GM19328 (cell line): ENCODE data around the gene FMR1.

ENCODE experiments used
- ATAC-seq: cut with Tn5 transposase; IDR thresholded peaks from one replicate; pipeline ENCODE4 v1.9.1; 2021; ENCODE audit warnings: mild to moderate bottlenecking, moderate library complexity; ENCODE audit not compliant: unreplicated experiment

Gene FMR1

DNA sequence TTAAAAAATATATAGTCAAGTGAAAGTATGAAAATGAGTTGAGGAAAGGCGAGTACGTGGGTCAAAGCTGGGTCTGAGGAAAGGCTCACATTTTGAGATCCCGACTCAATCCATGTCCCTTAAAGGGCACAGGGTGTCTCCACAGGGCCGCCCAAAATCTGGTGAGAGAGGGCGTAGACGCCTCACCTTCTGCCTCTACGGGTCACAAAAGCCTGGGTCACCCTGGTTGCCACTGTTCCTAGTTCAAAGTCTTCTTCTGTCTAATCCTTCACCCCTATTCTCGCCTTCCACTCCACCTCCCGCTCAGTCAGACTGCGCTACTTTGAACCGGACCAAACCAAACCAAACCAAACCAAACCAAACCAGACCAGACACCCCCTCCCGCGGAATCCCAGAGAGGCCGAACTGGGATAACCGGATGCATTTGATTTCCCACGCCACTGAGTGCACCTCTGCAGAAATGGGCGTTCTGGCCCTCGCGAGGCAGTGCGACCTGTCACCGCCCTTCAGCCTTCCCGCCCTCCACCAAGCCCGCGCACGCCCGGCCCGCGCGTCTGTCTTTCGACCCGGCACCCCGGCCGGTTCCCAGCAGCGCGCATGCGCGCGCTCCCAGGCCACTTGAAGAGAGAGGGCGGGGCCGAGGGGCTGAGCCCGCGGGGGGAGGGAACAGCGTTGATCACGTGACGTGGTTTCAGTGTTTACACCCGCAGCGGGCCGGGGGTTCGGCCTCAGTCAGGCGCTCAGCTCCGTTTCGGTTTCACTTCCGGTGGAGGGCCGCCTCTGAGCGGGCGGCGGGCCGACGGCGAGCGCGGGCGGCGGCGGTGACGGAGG lies at the start of gene FMR1:
FMR1 (plus strand) TSS at position 728 of the 831 bp plus-strand sequence. CDS start 261 bp downstream, outside the sequence.
- peak; percentile 79 for ATAC-seq

DNA sequence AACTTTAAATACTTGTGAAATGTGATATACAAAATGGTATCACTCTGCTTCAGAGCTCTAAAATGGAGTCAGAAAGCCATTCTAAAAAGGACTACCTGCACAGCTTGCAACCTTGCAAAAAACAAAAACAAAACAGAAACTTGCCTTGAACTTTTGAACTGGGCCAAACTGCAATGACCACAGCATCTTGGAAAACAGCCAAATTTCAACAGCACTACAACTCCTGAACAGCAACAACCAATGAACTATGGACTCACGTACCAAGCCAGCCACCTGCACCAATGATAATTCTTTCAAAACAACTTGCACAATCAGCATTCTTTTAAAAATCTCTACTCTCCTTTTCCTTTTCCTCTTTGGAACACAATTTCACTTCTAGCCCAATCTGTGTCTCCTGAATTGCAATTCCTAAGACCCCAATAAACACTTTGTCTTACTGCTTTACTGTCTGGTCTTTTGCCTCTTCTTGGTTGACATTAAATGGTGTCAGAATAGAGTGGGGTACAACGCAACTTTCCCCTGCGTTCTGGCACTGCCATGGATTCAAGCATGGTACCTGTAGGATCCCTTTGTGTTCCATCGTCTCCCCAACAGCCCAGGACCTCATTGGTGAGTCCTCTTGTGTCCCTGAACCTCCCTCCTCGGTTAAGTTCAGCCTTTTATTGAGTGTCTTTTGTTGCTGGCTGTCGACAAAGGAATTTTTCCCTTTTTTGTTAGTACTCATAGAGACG lies 35.7 kb upstream of the FMR1 start:
- peak; percentile 96 for ATAC-seq

- no peak for ATAC-seq
These were observed 34.7 kb upstream of the FMR1 start for GRCh38 chrX:147876849-147877646.

DNA sequence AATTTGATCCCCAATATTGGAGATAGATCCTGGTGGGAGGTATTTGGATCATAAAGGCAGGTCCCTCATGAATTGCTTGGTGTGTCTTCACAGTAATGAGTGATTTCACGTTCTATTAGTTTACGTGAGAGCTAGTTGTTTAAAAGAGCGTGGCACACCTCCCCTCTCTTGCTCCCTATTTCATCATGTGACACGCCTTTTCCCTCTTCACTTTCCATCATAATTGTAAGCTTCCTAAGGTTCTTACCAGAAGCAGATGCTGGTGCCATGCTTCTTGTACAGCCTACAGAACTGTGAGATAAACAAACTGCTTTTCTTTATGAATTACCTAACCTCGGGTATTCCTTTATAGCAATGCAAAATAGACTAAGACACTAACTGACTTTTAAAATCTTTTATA lies 34.0 kb upstream of the FMR1 start:
- ATAC-seq: no peak

DNA sequence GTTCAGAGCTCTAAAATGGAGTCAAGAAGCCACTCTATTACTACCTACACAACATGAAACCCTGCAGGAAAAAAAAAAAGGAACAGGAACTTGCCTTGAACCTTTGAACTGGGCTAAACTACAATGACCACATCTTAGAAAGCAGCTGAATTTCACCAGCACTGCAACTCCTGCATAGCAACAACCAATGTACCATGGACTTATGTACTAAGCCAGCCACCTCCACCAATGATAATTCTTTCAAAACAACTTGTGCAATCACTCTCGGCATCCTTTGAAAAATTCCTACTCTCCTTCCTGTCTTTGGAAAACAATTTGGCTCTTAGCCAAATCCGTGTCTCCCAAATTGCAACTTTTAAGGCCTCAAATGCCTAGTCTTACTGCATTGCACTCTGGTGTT lies 26.8 kb upstream of the FMR1 start:
- ATAC-seq: no peak

DNA sequence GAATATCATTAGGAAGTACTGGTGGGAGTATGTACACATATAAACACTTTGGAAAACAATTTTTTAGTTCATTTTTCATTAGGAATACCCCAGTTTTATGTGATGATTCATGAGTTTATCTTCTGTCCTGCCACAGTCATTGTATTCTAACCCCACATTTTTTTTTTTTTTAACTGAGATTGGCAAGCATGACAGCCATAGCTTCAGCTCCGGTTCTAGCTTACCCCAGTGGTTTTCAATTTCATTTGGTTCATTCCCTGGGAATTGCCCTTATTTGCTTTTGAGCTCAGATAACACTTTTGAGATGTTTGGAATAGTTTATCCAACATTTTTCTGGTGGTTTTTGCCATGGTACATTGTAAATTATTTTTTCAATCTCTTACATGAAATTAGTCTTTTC lies 21.0 kb upstream of the FMR1 start:
- no peak for ATAC-seq

DNA sequence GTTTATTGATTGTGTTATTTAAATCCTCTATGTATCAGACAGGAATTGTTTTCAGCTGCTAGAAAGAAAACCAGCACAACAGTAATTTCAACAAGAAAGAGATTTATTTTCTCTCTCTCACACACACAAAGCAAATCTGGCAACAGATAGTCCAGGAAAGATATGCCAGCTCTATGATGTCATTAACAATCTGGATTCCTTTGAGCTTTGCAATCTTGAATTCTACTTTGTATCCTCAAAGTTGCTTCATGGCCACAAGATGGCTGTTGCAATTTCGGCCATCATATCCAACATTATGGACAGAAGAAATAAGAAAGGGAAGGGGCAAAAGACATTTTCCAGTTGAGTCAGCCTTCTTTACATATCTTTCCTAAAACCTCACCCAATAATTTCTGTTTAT lies 19.8 kb upstream of the FMR1 start:
- no peak for ATAC-seq

DNA sequence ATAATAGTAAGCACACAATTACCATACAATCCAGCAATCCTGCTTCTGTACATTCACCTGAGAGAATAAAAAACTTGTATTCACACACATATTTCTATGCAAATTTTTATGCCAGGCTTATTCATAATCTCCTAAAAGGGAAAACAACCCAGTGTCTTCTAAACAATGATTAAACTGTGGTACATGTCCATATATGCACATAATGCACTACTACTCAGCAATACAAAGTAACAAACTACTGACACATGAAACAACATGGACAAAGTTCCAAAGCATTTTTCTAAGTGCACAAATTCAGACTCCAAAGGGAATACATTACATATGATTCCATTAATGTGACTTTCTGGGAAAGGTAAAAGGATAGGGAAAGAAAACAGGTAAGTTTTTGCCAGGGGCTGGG lies 18.0 kb upstream of the FMR1 start:
- ATAC-seq: no peak

- peak; percentile 62 for ATAC-seq
These were observed 17.3 kb upstream of the FMR1 start for GRCh38 chrX:147894366-147894963.

- ATAC-seq: no peak
These were observed 14.6 kb upstream of the FMR1 start for GRCh38 chrX:147897117-147897516.

GRCh38 chrX:147898951-147899350 lies 12.8 kb upstream of the FMR1 start:
- no peak for ATAC-seq

DNA sequence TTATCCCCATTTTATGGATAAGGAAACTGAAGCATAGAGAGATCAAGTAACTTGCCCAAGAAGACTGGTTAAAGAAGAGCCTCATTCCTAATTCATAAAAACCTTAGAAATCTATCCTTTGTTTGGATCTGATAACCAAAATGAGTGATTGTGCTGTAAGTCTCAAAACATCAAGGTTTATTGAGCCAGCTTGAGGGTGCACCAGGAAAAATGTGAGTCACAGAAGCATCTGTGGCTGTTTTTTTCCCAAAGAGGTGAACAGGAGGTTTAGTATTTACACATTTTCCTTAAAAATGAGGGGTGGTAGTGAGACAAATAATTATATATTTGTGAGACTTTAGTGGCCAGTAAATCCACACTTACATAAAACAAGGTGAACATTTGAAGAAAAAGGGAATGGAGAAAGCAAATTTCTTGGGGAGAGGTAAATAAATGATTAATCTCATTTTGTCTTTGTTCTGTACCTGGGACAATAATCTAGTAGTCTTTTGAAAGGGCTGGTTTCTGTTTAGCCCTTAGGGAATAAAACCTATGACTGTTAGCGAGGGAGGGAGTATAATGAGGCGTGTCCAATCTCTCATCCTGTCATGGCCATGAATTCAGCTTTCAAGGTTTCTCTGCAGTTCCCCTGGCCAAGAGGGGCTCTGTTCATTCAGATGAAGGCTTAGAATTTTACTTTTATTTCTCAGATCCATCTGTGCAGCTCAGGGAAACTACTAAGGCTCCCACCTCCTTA lies 12.2 kb upstream of the FMR1 start:
- peak; percentile 60 for ATAC-seq

GRCh38 chrX:147900349-147900748 lies 11.4 kb upstream of the FMR1 start:
- ATAC-seq: no peak

GRCh38 chrX:147901461-147902126 lies 10.1 kb upstream of the FMR1 start:
- no peak for ATAC-seq

DNA sequence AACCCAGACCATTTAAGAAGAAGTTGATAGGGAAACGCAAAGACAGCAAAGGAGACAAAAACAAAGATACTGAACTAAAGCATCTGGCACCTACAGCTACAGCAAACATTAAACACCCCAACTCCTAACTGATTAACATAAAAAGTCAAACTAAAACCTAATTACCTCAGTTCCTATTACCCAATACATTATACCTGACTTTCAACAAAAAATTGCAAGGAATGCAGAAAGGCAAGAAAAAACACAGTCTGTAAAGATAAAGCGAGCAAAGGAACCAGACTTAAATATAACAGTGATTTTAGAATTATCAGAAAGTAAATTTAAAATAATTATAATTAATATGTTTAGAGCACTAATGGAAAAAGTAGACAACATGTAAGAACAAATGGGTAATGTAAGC lies 9.4 kb upstream of the FMR1 start:
- ATAC-seq: no peak

- no peak for ATAC-seq
These were observed 3.6 kb upstream of the FMR1 start for GRCh38 chrX:147908106-147908505.

DNA sequence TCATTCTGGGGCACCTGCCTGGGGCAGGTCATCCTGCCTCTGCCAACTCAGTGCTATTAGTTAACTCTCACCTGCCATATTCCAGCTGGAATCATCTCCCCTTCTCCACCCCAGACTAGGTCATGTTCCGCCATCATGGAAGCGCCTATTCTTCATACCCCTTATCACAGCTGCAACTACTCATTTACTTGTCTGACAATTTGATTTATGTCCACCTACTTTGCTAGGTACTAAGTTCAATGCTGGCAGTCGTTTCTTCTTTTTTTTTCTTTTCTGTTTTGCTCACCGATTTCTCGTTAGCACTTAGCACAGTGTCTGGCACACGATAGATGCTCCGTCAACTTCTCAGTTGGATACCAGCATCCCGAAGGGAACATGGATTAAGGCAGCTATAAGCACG lies 1.1 kb upstream of the FMR1 start:
- no peak for ATAC-seq

DNA sequence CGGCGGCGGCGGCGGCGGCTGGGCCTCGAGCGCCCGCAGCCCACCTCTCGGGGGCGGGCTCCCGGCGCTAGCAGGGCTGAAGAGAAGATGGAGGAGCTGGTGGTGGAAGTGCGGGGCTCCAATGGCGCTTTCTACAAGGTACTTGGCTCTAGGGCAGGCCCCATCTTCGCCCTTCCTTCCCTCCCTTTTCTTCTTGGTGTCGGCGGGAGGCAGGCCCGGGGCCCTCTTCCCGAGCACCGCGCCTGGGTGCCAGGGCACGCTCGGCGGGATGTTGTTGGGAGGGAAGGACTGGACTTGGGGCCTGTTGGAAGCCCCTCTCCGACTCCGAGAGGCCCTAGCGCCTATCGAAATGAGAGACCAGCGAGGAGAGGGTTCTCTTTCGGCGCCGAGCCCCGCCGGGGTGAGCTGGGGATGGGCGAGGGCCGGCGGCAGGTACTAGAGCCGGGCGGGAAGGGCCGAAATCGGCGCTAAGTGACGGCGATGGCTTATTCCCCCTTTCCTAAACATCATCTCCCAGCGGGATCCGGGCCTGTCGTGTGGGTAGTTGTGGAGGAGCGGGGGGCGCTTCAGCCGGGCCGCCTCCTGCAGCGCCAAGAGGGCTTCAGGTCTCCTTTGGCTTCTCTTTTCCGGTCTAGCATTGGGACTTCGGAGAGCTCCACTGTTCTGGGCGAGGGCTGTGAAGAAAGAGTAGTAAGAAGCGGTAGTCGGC lies 528 bp downstream of the FMR1 start:
- ATAC-seq: peak; percentile 29

DNA sequence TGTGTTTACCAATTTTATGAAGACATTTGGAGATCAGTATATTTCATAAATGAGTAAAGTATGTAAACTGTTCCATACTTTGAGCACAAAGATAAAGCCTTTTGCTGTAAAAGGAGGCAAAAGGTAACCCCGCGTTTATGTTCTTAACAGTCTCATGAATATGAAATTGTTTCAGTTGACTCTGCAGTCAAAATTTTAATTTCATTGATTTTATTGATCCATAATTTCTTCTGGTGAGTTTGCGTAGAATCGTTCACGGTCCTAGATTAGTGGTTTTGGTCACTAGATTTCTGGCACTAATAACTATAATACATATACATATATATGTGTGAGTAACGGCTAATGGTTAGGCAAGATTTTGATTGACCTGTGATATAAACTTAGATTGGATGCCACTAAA lies 1.9 kb downstream of the FMR1 start:
- ATAC-seq: no peak
